A549 (cell line): ENCODE measurements around the gene LRCOL1. TPM values are rescaled to one million over a fixed set of nuclear protein-coding genes. Genes with fewer than 3 reads are reported as not detected.

Source experiments
- ATAC-seq, 2 experiments: fragments of 200-7000 bp in 1 of 2; fragments of >200 bp in 1 of 2; cut with Nextera tagmentation in 1 of 2; cut with Tn5 transposase in 1 of 2; 3 replicates each; pipeline versions ENCODE4 v1.8.0 to v1.9.1; 2018 to 2020; ENCODE audit warnings: mild to moderate bottlenecking in 1 of 2, moderate library complexity in 1 of 2
- CTCF ChIA-PET: fragments of 300-600 bp; sonication (Branson Sonifier 250); formaldehyde crosslinking; extraction: SDS; loops from one replicate; lab custom pipeline; 2021; ENCODE audit warnings: antibody characterized with exemption, inconsistent platforms; lab: Yijun Ruan, JAX
- POLR2A ChIA-PET: fragments of 350-600 bp; formaldehyde crosslinking; extraction: SDS; loops from one replicate; lab custom pipeline; 2021; ENCODE audit warnings: antibody characterized with exemption, inconsistent platforms; lab: Yijun Ruan, JAX
- DNase-seq, 2 experiments: peaks; one replicate each; pipeline versions ENCODE4 v3.0.0 to v3.0.0-alpha.2; 2011 to 2016; ENCODE audit warnings: low read depth in 1 of 2, low spot score in 1 of 2
- FAIRE-seq: peaks from 2 replicates; lab custom pipeline; 2011; peaks lifted over from hg19 to GRCh38; lab: Jason Lieb, UNC
- H3K27ac ChIP-seq, 2 experiments: fragments of >200 bp; sonication (Bioruptor Twin); formaldehyde crosslinking; 3 replicates each; pipeline ENCODE4 v1.5.1; 2016 to 2017
- H3K4me1 ChIP-seq: fragments of >200 bp; sonication (Bioruptor Twin); formaldehyde crosslinking; 3 replicates; pipeline ENCODE4 v1.6.1; 2016
- H3K4me2 ChIP-seq: fragments of >200 bp; sonication (Bioruptor Twin); formaldehyde crosslinking; 3 replicates; pipeline ENCODE4 v1.6.1; 2016
- H3K4me3 ChIP-seq: fragments of >200 bp; sonication (Bioruptor Twin); formaldehyde crosslinking; 3 replicates; pipeline ENCODE4 v1.5.1; 2016
- H3K9me3 ChIP-seq: fragments of >200 bp; sonication (Bioruptor Twin); formaldehyde crosslinking; 3 replicates; pipeline ENCODE4 v1.6.1; 2016
- BHLHE40 ChIP-seq: IDR thresholded peaks from 2 replicates; pipeline ENCODE4 v1.6.1; 2012; ENCODE audit warnings: low read depth, low read length, inconsistent platforms
- CEBPB ChIP-seq, 2 experiments: fragments of >200 bp in 1 of 2; sonication (Bioruptor Twin) in 1 of 2; formaldehyde crosslinking in 1 of 2; IDR thresholded peaks; 2 replicates each; pipeline ENCODE4 v1.6.1; 2012 to 2016
- FOSB ChIP-seq: fragments of 250-450 bp; sonication (Bioruptor Pico); IDR thresholded peaks from 2 replicates; pipeline ENCODE4 v1.5.0; 2020; ENCODE audit warnings: mild to moderate bottlenecking, moderate library complexity
- FOSL2 ChIP-seq, 2 experiments: fragments of 450-650 bp in 1 of 2; fragments of >200 bp in 1 of 2; sonication (Bioruptor Twin) in 1 of 2; formaldehyde crosslinking; IDR thresholded peaks; 2 replicates each; pipeline versions ENCODE4 v1.5.0 to v1.6.1; 2016 to 2020; ENCODE audit warnings: mild to moderate bottlenecking in 1 of 2, moderate library complexity in 1 of 2
- GATA3 ChIP-seq: IDR thresholded peaks from 2 replicates; pipeline ENCODE4 v1.6.1; 2012; ENCODE audit warnings: borderline replicate concordance
- HDAC2 ChIP-seq: fragments of 200-600 bp; sonication (generic); IDR thresholded peaks from 2 replicates; pipeline ENCODE4 v1.6.1; 2016
- HEYL ChIP-seq: fragments of 250-450 bp; sonication (Bioruptor Pico); IDR thresholded peaks from 2 replicates; pipeline ENCODE4 v1.8.0; 2021; ENCODE audit warnings: mild to moderate bottlenecking, moderate library complexity
- KDM5A ChIP-seq: fragments of 200-600 bp; sonication (generic); IDR thresholded peaks from 2 replicates; pipeline ENCODE4 v1.6.1; 2016; ENCODE audit warnings: antibody characterized with exemption, mild to moderate bottlenecking
- MAFK ChIP-seq: fragments of 450-650 bp; IDR thresholded peaks from 2 replicates; pipeline ENCODE4 v1.6.1; 2014; ENCODE audit not compliant: partially characterized antibody
- MYC ChIP-seq: IDR thresholded peaks from 2 replicates; pipeline ENCODE4 v1.6.1; 2012; ENCODE audit warnings: mild to moderate bottlenecking, inconsistent platforms, low read length, improper control_type of control experiment, borderline replicate concordance
- PBX3 ChIP-seq: IDR thresholded peaks from 2 replicates; pipeline ENCODE4 v1.6.1; 2012
- POLR2A ChIP-seq: IDR thresholded peaks from 2 replicates; pipeline ENCODE4 v1.6.1; 2012; ENCODE audit warnings: mild to moderate bottlenecking, low read length
- POLR2AphosphoS2 ChIP-seq: conservative IDR thresholded peaks from 2 replicates; pipeline ENCODE4 v1.6.1; 2012; ENCODE audit warnings: low read length, improper control_type of control experiment, inconsistent platforms
- RAD21 ChIP-seq, 2 experiments: fragments of >200 bp in 1 of 2; sonication (Bioruptor Twin) in 1 of 2; formaldehyde crosslinking in 1 of 2; IDR thresholded peaks in 1 of 2; conservative IDR thresholded peaks in 1 of 2; 2 replicates in 1 of 2; 3 replicates in 1 of 2; pipeline ENCODE4 v1.6.1; 2012 to 2018; ENCODE audit warnings: inconsistent platforms in 1 of 2
- RARB ChIP-seq: fragments of 250-450 bp; sonication (Bioruptor Pico); IDR thresholded peaks from 2 replicates; pipeline ENCODE4 v1.8.0; 2021; ENCODE audit warnings: mild to moderate bottlenecking, moderate library complexity
- RCOR1 ChIP-seq: fragments of 150-350 bp; IDR thresholded peaks from 2 replicates; pipeline ENCODE4 v1.6.1; 2014; ENCODE audit warnings: antibody characterized with exemption, low read length, low read depth
- RFX5 ChIP-seq: fragments of 450-650 bp; IDR thresholded peaks from 2 replicates; pipeline ENCODE4 v1.7.1; 2014; ENCODE audit warnings: antibody characterized with exemption, mild to moderate bottlenecking, moderate library complexity
- USF2 ChIP-seq: fragments of 450-650 bp; IDR thresholded peaks from 2 replicates; pipeline ENCODE4 v1.6.1; 2014; ENCODE audit warnings: antibody characterized with exemption
- ZFP36 ChIP-seq: fragments of 450-650 bp; IDR thresholded peaks from 2 replicates; pipeline ENCODE4 v1.6.1; 2014; ENCODE audit warnings: borderline replicate concordance; ENCODE audit not compliant: partially characterized antibody
- WGBS: methylation state at CpG from one replicate; pipeline ENCODE4 v1.1.6; 2017; ENCODE audit errors: missing lambda C conversion rate; 5-methylcytosine and 5-hydroxymethylcytosine counted together
- polyA plus RNA-seq, 4 experiments: library from polyadenylated mRNA; depleted of rRNA in 3 of 4; stranded (reverse); fragments of >200 nt; fragmentation: RNase III in 1 of 4; extraction: RNeasy Plus Mini Kit Qiagen cat#74134 plus additional on column Dnase treatment in 1 of 4; gene quantifications; 2 replicates in 3 of 4; 3 replicates in 1 of 4; pipeline ENCODE4 v1.2.3, GENCODE V29; 2011 to 2017

LRCOL1 gene
- polyA plus RNA-seq, 2 of the 4 experiments (the other 2 are of a cell fraction): not detected

- CTCF ChIA-PET: interaction anchor here (0.6 to 9.8 kb wide), 4 partner anchors 10 to 227 kb away, joined by 3 to 87 read pairs (median 26); no protein-coding TSS in a partner anchor
Measured at GRCh38 chr12:132641811-132642650, 31.6 kb upstream of the LRCOL1 start.

GRCh38 chr12:132640936-132641335 is 30.6 kb upstream of the LRCOL1 start:
- no peak for DNase-seq
- no peak for FAIRE-seq
- ChIA-PET CTCF (interaction anchor here (1.2 to 9.8 kb wide), 5 partner anchors 8 to 226 kb away, joined by 3 to 87 read pairs (median 33); no protein-coding TSS in a partner anchor), POLR2A (no interaction called here)
- Histone ChIP-seq H3K4me1 (no peaks in the 10 kb centered on the region), H3K9me3 (no peaks in the 10 kb centered on the region), H3K4me2 (no peak overlapping the region), H3K27ac (no peak overlapping the region), H3K4me3 (no peak overlapping the region)
- WGBS: 95% methylated on average over 10 of the region's 10 CpGs
- TF ChIP-seq RCOR1: no peak
- no peak for TF ChIP-seq RARB (CRISPR knock-in tag)
- no peak for TF ChIP-seq ZFP36
- TF ChIP-seq PBX3: no peak
- no peak for TF ChIP-seq BHLHE40
- no peak for TF ChIP-seq MYC
- TF ChIP-seq GATA3: no peak
- TF ChIP-seq HEYL (CRISPR knock-in tag): no peak
- TF ChIP-seq CEBPB (IDR thresholded peaks at IDR 0.05): no peak
- no peak for TF ChIP-seq USF2
- no peak for TF ChIP-seq FOSL2 (IDR thresholded peaks at IDR 0.05)
- TF ChIP-seq FOSL2 (CRISPR knock-in tag; IDR thresholded peaks at IDR 0.05): no peak
- TF ChIP-seq POLR2AphosphoS2: no peak
- TF ChIP-seq RFX5: no peak
- TF ChIP-seq RAD21 (conservative IDR thresholded peaks at IDR 0.05 in 1 of 2, IDR thresholded peaks at IDR 0.05 in 1 of 2): no peak
- TF ChIP-seq FOSB: no peak
- no peak for ATAC-seq

More at GRCh38 chr12:132641811-132642650, 31.6 kb upstream of the LRCOL1 start:
- H3K27ac ChIP-seq: no peak overlapping the region
- ATAC-seq (no peak), FAIRE-seq (no peak), DNase-seq (no peak)
- 95% methylated on average over 22 of the region's 28 CpGs for WGBS
- no peaks in the 10 kb centered on the region for H3K9me3 ChIP-seq
- POLR2A ChIA-PET: no interaction called here
- H3K4me2 ChIP-seq: no peak overlapping the region
- no peak overlapping the region for H3K4me3 ChIP-seq
- TF ChIP-seq HDAC2 (no peak), PBX3 (no peak), POLR2A (no peak), POLR2AphosphoS2 (no peak), BHLHE40 (no peak), KDM5A (no peak)
- no peaks in the 10 kb centered on the region for H3K4me1 ChIP-seq

- H3K27ac ChIP-seq: no peak overlapping the region
- CTCF ChIA-PET: interaction anchor here (0.6 to 9.8 kb wide), 6 partner anchors 8 to 225 kb away, joined by 3 to 87 read pairs (median 19); no protein-coding TSS in a partner anchor
- no peak for TF ChIP-seq POLR2AphosphoS2
- TF ChIP-seq MAFK: no peak
- TF ChIP-seq, all 56 proteins: peak for 0
- ATAC-seq (no peak), FAIRE-seq (no peak), DNase-seq (no peak)
- no peak overlapping the region for H3K4me2 ChIP-seq
- no peaks in the 10 kb centered on the region for H3K4me1 ChIP-seq
- WGBS: 88% methylated on average over 11 of the region's 12 CpGs
- H3K4me3 ChIP-seq: no peak overlapping the region
- POLR2A ChIA-PET: no interaction called here
- no peaks in the 10 kb centered on the region for H3K9me3 ChIP-seq
Measured at GRCh38 chr12:132639956-132640520, 29.7 kb upstream of the LRCOL1 start.
